Natural killer cell (primary cell): ENCODE data around the gene SYNC. TPM values are rescaled to one million over a fixed set of nuclear protein-coding genes. Genes with fewer than 3 reads are reported as not detected.
A peak's percentile ranks its signal among the peaks of the same experiment; 100 is the strongest.

Experiments
- ATAC-seq, 3 donors: fragments of 150-1000 bp in 2 of 3; fragments of 200-7000 bp in 1 of 3; cut with Tn5 transposase; 1 replicate in 1 of 3; 2 replicates in 2 of 3; pipeline ENCODE4 v1.10.0; 2021; ENCODE audit warnings: mild to moderate bottlenecking in 2 of 3, moderate library complexity in 2 of 3
- DNase-seq, 2 donors: peaks; one replicate each; pipeline versions ENCODE4 v3.0.0 to v3.0.0-alpha.2; 2013 to 2021; ENCODE audit warnings: mixed read lengths in 1 of 2
- H3K27ac ChIP-seq: one replicate; pipeline ENCODE4 v1.5.1; 2013; ENCODE audit warnings: mild to moderate bottlenecking, low read length
- H3K27me3 ChIP-seq: one replicate; pipeline ENCODE4 v1.6.1; 2013; ENCODE audit warnings: low read length; ENCODE audit not compliant: control insufficient read depth, insufficient read depth
- H3K36me3 ChIP-seq: one replicate; pipeline ENCODE4 v1.6.1; 2013; ENCODE audit warnings: low read length; ENCODE audit not compliant: control insufficient read depth, insufficient read depth
- H3K4me1 ChIP-seq: one replicate; pipeline ENCODE4 v1.6.1; 2013; ENCODE audit warnings: low read length; ENCODE audit not compliant: control insufficient read depth, insufficient read depth
- H3K4me3 ChIP-seq: one replicate; pipeline ENCODE4 v1.5.1; 2013; ENCODE audit warnings: low read length
- H3K9me3 ChIP-seq: one replicate; pipeline ENCODE4 v1.6.1; 2013; ENCODE audit warnings: low read length; ENCODE audit not compliant: control insufficient read depth, insufficient read depth
- H3K27ac Mint-ChIP-seq, 2 donors: one replicate each; pipeline ENCODE4 v1.8.0; 2022; ENCODE audit warnings: mild to moderate bottlenecking in 2 of 2, mixed read lengths in 2 of 2, moderate library complexity in 1 of 2
- H3K27me3 Mint-ChIP-seq, 2 donors: one replicate each; pipeline ENCODE4 v1.8.0; 2022; ENCODE audit warnings: low read depth in 2 of 2, mixed read lengths in 2 of 2
- H3K36me3 Mint-ChIP-seq: one replicate; pipeline ENCODE4 v1.8.0; 2022; ENCODE audit warnings: mixed read lengths
- H3K4me1 Mint-ChIP-seq, 2 donors: one replicate each; pipeline ENCODE4 v1.8.0; 2022; ENCODE audit warnings: mixed read lengths in 2 of 2
- H3K4me3 Mint-ChIP-seq: one replicate; pipeline ENCODE4 v1.8.0; 2022; ENCODE audit warnings: mild to moderate bottlenecking, moderate library complexity, mixed read lengths
- H3K9me3 Mint-ChIP-seq, 2 donors: one replicate each; pipeline ENCODE4 v1.8.0; 2022; ENCODE audit warnings: mixed read lengths in 2 of 2
- WGBS: methylation state at CpG from one replicate; pipeline ENCODE4 v1.1.7; 2013; ENCODE audit warnings: missing lambda C conversion rate; ENCODE audit not compliant: insufficient coverage; 5-methylcytosine and 5-hydroxymethylcytosine counted together
- intact Hi-C: fragments of 100-400 bp; cut with micrococcal nuclease; formaldehyde crosslinking; loops from one replicate; pipeline ENCODE4 v1.14.2; 2022
- total RNA-seq, 4 donors: library from RNA; stranded (reverse); fragments of 120-200 nt in 1 of 4; gene quantifications; one replicate each; pipeline versions ENCODE4 v1.2.3 to v1.2.4, GENCODE V29; 2013 to 2022
- TF ChIP-seq, protein P1 (sequence below): fragments of 200-600 bp; IDR thresholded peaks from one replicate; pipeline ENCODE4 v1.8.0; 2022; ENCODE audit warnings: antibody characterized with exemption

SYNC gene
- total RNA-seq, 3 donors from 2014 or later (not counting 1 experiment from before 2014, with no cell fraction given): not detected

DNA sequence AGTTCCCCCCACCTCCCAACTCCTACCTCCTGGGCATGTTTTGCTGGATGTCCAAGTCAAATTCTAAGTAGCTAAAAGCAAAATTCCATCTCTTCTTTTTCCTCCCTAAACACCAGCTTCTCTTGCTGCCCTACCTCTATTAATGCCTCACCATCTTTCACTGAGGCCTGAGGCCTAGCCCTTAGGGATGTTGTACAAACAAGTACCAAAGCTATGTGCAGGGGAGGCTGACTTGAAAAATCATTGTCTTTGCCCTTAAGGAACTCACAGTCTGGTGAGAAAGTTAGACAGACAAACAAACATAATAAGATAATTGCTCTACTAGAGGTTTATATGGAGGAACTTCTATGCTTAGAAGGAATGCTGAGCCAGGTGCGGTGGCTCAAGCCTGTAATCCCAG, 25.3 kb upstream of the SYNC start:
- TF ChIP-seq, protein P1, sequence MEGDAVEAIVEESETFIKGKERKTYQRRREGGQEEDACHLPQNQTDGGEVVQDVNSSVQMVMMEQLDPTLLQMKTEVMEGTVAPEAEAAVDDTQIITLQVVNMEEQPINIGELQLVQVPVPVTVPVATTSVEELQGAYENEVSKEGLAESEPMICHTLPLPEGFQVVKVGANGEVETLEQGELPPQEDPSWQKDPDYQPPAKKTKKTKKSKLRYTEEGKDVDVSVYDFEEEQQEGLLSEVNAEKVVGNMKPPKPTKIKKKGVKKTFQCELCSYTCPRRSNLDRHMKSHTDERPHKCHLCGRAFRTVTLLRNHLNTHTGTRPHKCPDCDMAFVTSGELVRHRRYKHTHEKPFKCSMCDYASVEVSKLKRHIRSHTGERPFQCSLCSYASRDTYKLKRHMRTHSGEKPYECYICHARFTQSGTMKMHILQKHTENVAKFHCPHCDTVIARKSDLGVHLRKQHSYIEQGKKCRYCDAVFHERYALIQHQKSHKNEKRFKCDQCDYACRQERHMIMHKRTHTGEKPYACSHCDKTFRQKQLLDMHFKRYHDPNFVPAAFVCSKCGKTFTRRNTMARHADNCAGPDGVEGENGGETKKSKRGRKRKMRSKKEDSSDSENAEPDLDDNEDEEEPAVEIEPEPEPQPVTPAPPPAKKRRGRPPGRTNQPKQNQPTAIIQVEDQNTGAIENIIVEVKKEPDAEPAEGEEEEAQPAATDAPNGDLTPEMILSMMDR: no peak
- Histone ChIP-seq H3K36me3 (no peaks in the 10 kb centered on the region), H3K4me1 (peaks cover 5% of the 10 kb centered on the region), H3K27me3 (no peaks in the 10 kb centered on the region), H3K27ac (no peak overlapping the region), H3K4me3 (no peak overlapping the region), H3K9me3 (no peaks in the 10 kb centered on the region)
- Mint-ChIP-seq H3K27ac (no peak overlapping the region), H3K4me3 (no peak overlapping the region), H3K4me1 (peaks cover 8 to 25% of the 10 kb centered on the region in 2 donors), H3K9me3 (no peaks in the 10 kb centered on the region), H3K27me3 (no peaks in the 10 kb centered on the region), H3K36me3 (no peaks in the 10 kb centered on the region)
- DNase-seq: no peak
- intact Hi-C loops: no loop called here
- ATAC-seq: no peak
- 83% methylated on average over 1 of the region's 1 CpG for WGBS

DNA sequence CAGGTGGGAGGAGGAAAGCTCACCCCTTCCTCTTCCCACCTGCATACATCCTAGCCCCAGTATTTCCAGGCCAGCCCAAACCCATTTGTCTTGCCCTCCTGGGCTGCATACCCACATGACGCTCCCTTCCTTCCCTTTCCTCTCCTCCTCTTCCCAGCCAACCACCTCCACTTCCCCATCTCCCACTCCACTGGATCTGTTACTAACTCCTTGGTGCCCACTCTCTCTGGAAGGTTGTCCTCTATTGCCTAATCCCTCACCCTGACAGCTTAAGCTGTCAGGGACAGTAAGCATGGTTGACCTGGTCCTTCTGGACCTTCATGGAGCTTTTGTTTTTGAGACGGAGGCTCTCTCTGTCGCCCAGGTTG, 23.0 kb upstream of the SYNC start:
- ATAC-seq: no peak
- H3K4me3 Mint-ChIP-seq: no peak overlapping the region
- 84% methylated on average over 3 of the region's 3 CpGs for WGBS

DNA sequence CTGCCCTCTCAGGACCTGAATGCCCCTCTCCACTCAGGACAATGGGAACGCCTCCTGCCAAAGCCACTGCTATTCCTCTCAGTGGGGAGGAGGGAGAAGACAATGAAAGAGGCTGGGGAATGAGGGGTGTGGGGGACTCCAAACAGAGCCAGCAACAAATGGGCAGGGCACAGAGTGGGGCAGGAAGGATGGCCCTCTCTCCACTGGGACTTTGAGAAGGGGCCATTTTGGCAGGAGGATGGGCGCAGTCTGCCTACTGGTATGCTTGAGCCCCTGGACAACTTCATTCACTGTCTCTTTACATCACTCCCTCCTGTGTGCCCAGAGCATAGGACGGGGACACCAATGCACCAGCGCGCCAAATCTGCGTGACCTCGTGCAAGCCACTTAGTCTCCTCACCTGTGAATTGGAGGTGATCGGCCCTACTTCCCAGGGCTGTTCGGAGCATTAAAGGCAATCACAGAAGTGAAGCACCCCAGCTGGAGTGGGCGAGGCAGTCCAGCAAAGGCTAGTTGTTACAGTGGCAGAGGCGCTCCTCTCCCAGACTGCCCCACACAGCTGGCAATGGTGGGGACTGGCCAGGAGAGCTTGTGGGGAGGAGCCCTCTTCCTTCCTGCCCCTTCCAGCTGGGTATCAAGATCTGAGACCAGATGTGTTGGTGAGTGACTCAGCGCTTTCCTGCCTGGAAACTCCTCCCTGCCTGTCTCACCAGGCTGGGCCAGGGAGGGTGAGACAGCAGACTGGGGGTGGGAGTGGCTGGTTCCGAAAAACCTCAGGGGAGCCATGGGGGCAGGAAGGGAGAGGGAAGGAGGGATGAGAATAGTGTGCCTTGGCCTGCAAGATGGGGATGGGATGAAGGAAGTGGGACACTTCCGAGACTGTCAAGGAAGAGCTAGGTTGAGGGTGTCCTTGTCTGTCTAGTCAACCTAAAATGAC, 22.4 kb upstream of the SYNC start:
- Histone ChIP-seq H3K27me3 (no peaks in the 10 kb centered on the region), H3K4me1 (no peaks in the 10 kb centered on the region), H3K9me3 (no peaks in the 10 kb centered on the region), H3K36me3 (no peaks in the 10 kb centered on the region), H3K27ac (no peak overlapping the region), H3K4me3 (no peak overlapping the region)
- Mint-ChIP-seq H3K27ac (no peak overlapping the region), H3K9me3 (no peaks in the 10 kb centered on the region), H3K36me3 (no peaks in the 10 kb centered on the region), H3K4me3 (no peak overlapping the region), H3K27me3 (peaks cover 0 to 5% of the 10 kb centered on the region in 2 donors), H3K4me1 (peaks cover 0 to 15% of the 10 kb centered on the region in 2 donors)
- intact Hi-C loops: no loop called here
- ATAC-seq (peak; percentile 31 to 36 (median 33)), DNase-seq (no peak)
- 40% methylated on average over 14 of the region's 14 CpGs for WGBS
- TF ChIP-seq, protein P1: no peak

More for the DNA sequence above, 23.0 kb upstream of the SYNC start:
- H3K9me3 ChIP-seq: no peaks in the 10 kb centered on the region
- H3K9me3 Mint-ChIP-seq: no peaks in the 10 kb centered on the region
- peaks cover 0 to 2% of the 10 kb centered on the region in 2 donors for H3K27me3 Mint-ChIP-seq
- peaks cover 0 to 15% of the 10 kb centered on the region in 2 donors for H3K4me1 Mint-ChIP-seq
- no peaks in the 10 kb centered on the region for H3K4me1 ChIP-seq
- H3K36me3 ChIP-seq: no peaks in the 10 kb centered on the region
- no peak overlapping the region for H3K27ac ChIP-seq
- H3K27ac Mint-ChIP-seq: no peak overlapping the region
- H3K27me3 ChIP-seq: no peaks in the 10 kb centered on the region
- no peaks in the 10 kb centered on the region for H3K36me3 Mint-ChIP-seq
- intact Hi-C loops: no loop called here
- no peak for DNase-seq
- TF ChIP-seq, protein P1: no peak
- H3K4me3 ChIP-seq: no peak overlapping the region
